GM12892 (cell line): ENCODE measurements around the gene METTL23.

Experiments
- DNase-seq: peaks from one replicate; pipeline ENCODE4 v3.0.0; 2011; ENCODE audit not compliant: insufficient read length
- FAIRE-seq: peaks from 2 replicates; lab custom pipeline; 2011; peaks lifted over from hg19 to GRCh38; lab: Jason Lieb, UNC
- POLR2A ChIP-seq: IDR thresholded peaks from 2 replicates; pipeline ENCODE4 v1.6.1; 2011; ENCODE audit warnings: low read depth, low read length, control low read depth
- POLR2AphosphoS5 ChIP-seq: IDR thresholded peaks from 2 replicates; pipeline ENCODE4 v1.6.1; 2011; ENCODE audit warnings: low read depth, low read length, control low read depth
- TAF1 ChIP-seq: IDR thresholded peaks from 2 replicates; pipeline ENCODE4 v1.6.1; 2011; ENCODE audit warnings: low read depth, mild to moderate bottlenecking, control low read depth, low read length, borderline replicate concordance

Gene METTL23

DNA sequence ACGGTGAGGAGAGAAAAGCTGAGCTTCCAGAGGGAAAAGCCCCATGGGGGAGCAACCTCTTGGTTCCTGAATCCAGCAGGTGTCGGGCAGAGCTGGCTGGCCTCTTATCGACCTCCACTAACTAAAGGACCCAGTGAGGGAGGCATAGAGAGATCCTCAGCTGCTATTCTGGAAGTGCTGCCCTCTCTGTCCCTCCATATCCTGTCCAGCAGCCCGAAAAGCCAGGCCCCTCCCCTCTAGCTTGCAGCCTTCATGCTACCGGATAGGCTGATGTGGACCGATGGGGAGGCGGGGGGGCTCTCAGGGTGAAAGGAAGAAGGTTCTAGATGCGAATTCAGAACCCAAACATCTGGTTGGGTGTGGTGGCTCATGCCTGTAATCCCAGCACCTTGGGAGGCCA, 40.8 kb upstream of the METTL23 start:
- FAIRE-seq = no peak
- TF ChIP-seq POLR2AphosphoS5 (no peak), TAF1 (no peak), POLR2A (no peak)
- no peak for DNase-seq

DNA sequence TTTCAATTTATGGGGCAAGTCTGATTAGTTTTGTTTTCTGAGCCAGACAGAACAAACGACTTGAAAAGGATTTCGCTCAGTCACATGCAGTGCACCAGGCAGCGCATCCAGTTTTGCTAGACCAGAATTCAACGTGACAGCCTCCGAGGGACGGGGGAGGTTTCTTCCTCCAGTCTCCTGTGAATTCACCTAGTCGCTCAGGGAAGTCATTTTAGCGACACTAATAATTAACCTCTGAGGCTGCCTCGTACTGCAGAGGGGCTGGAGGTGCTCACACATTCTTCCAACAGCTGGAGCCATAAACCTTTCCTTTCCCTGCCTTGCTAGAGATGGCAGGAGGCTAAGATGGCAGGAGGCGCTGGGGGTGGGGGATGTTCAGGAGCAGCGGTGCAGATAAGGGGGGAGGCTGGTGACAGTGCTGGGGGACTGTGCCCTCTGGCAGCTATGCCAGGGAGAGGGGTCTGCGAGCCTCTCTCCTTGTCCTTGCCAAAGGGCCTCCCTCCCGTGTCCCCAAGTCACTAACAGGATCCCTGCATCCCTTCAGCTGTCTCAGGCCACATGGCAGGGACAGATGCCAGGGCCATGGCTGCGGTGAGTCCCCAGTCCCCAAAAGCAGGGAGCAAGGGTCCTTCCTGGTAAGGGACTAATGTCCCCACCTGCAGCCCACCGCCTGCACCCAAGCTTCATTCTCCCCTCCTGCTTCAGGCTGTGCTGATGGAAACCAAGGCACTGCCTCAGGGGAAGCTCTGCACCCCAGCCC, 39.9 kb upstream of the METTL23 start:
- no peak for FAIRE-seq
- DNase-seq = no peak
- TF ChIP-seq POLR2AphosphoS5 (no peak), TAF1 (no peak), POLR2A (no peak)

DNA sequence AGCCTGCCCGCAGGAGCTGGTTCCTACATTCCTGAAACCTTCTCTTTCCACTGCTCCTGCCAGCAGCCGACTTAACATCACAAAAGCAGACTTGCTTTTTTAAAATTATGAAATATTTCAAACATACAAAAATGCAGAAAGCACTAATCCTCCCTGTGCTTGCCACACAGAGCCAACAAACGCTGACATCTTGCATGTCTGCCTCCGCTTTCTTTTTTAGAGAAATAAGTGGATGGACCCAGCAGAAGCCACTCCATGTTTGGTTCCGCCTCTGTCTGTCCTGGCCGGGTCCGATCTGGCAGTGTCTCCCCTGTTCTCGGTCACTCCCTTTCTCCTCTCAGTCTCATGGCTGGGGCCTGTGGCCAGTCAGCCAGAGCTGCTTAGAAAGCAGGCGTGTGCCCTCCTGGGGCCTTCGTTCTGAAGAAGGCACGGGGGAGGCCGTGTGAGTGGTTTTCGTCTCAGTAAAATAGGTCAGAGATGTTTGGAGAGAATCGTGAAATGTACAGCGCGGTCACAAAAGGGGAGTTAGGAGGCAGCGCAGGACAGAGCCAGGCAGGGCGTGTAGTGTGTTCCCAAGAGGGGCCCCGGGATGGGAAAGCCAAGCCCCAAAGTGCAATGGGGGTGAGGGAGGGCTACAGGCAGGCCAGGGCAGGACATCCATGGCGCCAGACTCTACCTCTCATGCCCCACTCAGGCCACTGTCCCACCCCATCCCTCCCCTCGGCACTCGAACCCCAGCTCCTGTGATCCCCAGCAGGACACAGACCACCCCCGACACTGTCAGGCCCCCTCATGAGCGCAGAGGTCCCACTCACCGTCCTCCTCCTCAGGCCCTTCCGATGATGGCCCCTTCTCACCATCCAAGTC, 39.1 kb upstream of the METTL23 start:
- no peak for FAIRE-seq
- DNase-seq = no peak
- TF ChIP-seq POLR2AphosphoS5 (no peak), TAF1 (no peak), POLR2A (no peak)

DNA sequence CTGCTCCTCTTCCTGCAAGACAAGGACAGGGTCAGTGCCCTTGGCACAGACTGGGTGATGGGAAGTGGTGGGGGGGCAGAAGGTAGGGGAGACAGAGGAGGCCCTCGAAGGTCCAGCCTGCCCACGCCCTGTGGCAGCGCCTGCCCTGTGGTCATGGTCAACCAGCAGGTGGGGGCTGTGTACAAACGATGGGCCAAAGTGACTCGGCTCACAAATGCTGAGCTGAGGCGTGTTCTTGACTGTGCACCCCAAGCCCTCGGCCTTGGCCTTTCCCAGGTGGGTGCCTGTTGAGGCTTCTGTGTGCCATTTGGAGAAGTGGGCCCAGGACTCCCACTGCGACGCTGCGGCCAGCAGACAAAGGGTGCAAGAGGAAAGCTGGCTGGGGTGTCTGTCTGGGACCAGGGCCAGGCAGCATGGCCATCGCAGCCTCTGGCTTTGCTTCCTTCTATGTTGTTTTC, 38.4 kb upstream of the METTL23 start:
- no peak for DNase-seq
- FAIRE-seq = no peak
- TF ChIP-seq TAF1 (no peak), POLR2AphosphoS5 (no peak), POLR2A (no peak)

- DNase-seq = no peak
- no peak for FAIRE-seq
- TF ChIP-seq POLR2A (no peak), POLR2AphosphoS5 (no peak)
Observed at GRCh38 chr17:76689859-76690258, 36.8 kb upstream of the METTL23 start.

GRCh38 chr17:76690596-76691280, 35.9 kb upstream of the METTL23 start:
- no peak for FAIRE-seq
- TF ChIP-seq TAF1 (no peak), POLR2A (no peak), POLR2AphosphoS5 (no peak)

GRCh38 chr17:76691379-76692191, 35.1 kb upstream of the METTL23 start:
- no peak for DNase-seq
- TF ChIP-seq POLR2A = no peak
- TF ChIP-seq TAF1 = no peak
- no peak for TF ChIP-seq POLR2AphosphoS5
- no peak for FAIRE-seq

More at GRCh38 chr17:76690596-76691280, 35.9 kb upstream of the METTL23 start:
- no peak for DNase-seq

DNA sequence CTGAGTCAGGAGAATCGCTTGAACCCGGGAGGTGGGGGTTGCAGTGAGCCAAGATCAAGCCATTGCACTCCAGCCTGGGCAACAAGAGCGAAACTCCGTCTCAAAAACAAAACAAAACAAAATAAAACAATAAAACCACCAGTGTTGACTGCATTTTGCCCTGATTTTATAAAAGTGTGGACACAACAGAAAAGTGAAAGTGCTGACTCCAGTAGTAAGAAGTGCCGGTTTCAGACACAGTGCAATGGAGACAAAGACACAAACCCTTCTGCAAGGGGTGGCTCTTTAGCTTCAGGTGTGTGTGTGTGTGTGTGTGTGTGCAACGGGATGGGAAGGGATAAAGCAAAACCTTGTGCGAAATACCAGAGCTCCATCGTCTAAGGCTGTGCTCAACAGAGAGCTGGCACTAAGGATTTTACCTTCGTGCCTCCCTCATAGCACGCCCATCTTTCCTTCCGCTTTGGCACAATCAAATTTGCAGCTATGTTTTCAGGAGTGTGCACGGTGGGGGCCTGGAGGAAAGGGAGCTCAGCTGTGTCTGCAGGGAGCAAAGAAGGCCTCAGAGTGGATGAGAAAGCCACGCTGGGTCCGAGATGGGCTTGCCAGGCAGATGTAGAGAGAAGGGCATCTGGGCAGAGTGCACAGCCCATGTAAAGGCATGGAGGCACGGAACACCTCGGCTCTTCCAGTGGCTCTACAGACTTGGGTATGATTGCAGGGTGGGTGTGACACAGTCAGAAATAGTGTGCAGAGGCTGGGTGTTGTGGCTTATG, 31.4 kb upstream of the METTL23 start:
- DNase-seq = no peak
- no peak for FAIRE-seq
- TF ChIP-seq POLR2A (no peak), TAF1 (no peak), POLR2AphosphoS5 (no peak)

- TF ChIP-seq POLR2AphosphoS5 (no peak), POLR2A (no peak), TAF1 (no peak)
- FAIRE-seq = peak; percentile 84
- DNase-seq = peak; percentile 49
Observed at GRCh38 chr17:76696763-76697701, 29.6 kb upstream of the METTL23 start.
